Measurements from ENCODE around the gene CFAP299.

The CFAP299 gene

DNA sequence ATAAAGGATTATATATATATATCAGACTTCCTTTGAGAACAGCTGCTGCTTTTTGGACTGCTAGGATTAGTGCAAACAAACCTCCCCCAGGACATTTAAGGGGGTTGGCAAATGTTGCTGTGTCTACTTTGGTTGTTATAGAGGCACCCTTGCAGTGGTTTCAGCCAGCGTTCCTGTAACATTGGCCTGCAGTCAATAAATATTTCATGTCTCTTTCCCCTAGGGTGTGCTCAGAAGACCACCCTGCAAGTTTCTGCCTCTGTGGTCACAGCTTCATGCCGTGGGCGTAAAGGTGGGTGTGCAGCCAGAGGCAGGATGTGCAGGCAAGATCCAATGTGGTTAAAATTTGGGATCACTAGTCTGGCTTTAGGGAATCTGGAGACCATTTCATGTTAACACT lies 40.2 kb upstream of the CFAP299 start:
- H3K36me3 ChIP-seq (ENCODE audit: insufficient read depth, low read length) = no peaks in the 10 kb centered on the region
- no peak overlapping the region for H3K27ac ChIP-seq (ENCODE audit: low read depth, low read length, poor library complexity, severe bottlenecking)
- H2AFZ ChIP-seq (ENCODE audit: low read length) = no peak overlapping the region
- H3F3A ChIP-seq (ENCODE audit: insufficient read depth, low read length) = no peaks in the 10 kb centered on the region
- no peaks in the 10 kb centered on the region for H3K27me3 ChIP-seq (ENCODE audit: insufficient read depth, low read length)
- no peak overlapping the region for H3K9ac ChIP-seq (ENCODE audit: low read length)
- H3K4me2 ChIP-seq (ENCODE audit: low read length) = no peak overlapping the region
- H3K9me3 ChIP-seq (ENCODE audit: low read length) = no peaks in the 10 kb centered on the region
- no peak for TF ChIP-seq EZH2 (IDR thresholded peaks at IDR 0.05; ENCODE audit: borderline replicate concordance, low read length)
- TF ChIP-seq, protein P1, sequence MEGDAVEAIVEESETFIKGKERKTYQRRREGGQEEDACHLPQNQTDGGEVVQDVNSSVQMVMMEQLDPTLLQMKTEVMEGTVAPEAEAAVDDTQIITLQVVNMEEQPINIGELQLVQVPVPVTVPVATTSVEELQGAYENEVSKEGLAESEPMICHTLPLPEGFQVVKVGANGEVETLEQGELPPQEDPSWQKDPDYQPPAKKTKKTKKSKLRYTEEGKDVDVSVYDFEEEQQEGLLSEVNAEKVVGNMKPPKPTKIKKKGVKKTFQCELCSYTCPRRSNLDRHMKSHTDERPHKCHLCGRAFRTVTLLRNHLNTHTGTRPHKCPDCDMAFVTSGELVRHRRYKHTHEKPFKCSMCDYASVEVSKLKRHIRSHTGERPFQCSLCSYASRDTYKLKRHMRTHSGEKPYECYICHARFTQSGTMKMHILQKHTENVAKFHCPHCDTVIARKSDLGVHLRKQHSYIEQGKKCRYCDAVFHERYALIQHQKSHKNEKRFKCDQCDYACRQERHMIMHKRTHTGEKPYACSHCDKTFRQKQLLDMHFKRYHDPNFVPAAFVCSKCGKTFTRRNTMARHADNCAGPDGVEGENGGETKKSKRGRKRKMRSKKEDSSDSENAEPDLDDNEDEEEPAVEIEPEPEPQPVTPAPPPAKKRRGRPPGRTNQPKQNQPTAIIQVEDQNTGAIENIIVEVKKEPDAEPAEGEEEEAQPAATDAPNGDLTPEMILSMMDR (IDR thresholded peaks at IDR 0.05; ENCODE audit: low read length) = no peak
- no peaks in the 10 kb centered on the region for H3K9me2 ChIP-seq (ENCODE audit: low read depth, low read length)
- H3K4me3 ChIP-seq (ENCODE audit: low read depth, low read length, poor library complexity, severe bottlenecking) = no peak overlapping the region
- H4K20me1 ChIP-seq (ENCODE audit: insufficient read depth, low read length) = no peaks in the 10 kb centered on the region
- no peaks in the 10 kb centered on the region for H3K79me2 ChIP-seq (ENCODE audit: insufficient read depth, low read length)
- no peaks in the 10 kb centered on the region for H3K4me1 ChIP-seq (ENCODE audit: insufficient read depth, low read length, severe bottlenecking)

DNA sequence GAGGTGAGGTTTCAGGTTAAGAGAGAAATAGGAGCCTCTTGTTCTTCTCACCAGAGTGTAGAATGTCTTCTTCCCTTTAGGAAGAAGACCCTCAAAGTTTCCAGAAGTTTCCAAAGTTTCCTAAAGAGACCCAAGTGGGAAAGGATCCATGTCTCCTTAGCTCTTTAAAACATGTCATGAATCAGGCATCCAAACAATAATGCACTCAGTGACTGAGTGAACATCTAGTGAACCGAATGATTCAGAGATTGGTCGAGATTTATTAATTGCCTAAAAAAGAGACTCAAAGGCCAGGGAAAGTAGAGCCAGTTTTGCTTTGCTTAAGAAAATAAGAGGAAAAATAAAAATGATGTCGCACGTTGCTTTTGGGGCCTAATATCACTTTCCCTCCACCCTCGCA lies 39.7 kb upstream of the CFAP299 start:
- no peaks in the 10 kb centered on the region for H3F3A ChIP-seq (ENCODE audit: insufficient read depth, low read length)

DNA sequence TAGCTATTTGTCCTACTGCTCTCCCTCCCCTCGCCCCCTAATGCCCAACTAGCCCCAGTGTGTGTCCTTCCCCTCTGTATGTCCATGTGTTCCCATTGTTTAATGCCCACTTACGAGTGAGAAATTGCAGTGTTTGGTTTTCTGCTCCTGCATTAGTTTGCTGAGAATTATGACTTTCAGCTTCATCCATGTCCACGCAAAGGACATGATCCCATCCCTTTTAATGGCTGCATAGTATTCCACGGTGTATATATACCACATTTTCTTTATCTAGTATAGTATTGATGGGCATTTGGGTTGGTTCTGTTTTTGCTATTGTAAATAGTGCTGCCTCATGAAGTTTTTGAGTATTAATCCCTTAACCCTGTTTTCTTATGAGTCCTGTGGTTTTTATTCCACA lies 33.6 kb upstream of the CFAP299 start:
- H3K36me3 ChIP-seq (ENCODE audit: insufficient read depth, low read length) = no peaks in the 10 kb centered on the region
- no peak overlapping the region for H3K4me2 ChIP-seq (ENCODE audit: low read length)
- H3K27me3 ChIP-seq (ENCODE audit: insufficient read depth, low read length) = no peaks in the 10 kb centered on the region
- H2AFZ ChIP-seq (ENCODE audit: low read length) = no peak overlapping the region
- no peaks in the 10 kb centered on the region for H3F3A ChIP-seq (ENCODE audit: insufficient read depth, low read length)
- no peaks in the 10 kb centered on the region for H3K79me2 ChIP-seq (ENCODE audit: insufficient read depth, low read length)
- H3K9me3 ChIP-seq (ENCODE audit: low read length) = no peaks in the 10 kb centered on the region
- no peaks in the 10 kb centered on the region for H4K20me1 ChIP-seq (ENCODE audit: insufficient read depth, low read length)
- H3K9ac ChIP-seq (ENCODE audit: low read length) = no peak overlapping the region
- H3K4me1 ChIP-seq (ENCODE audit: insufficient read depth, low read length, severe bottlenecking) = no peaks in the 10 kb centered on the region
- no peaks in the 10 kb centered on the region for H3K9me2 ChIP-seq (ENCODE audit: low read depth, low read length)
- TF ChIP-seq, protein P1 (IDR thresholded peaks at IDR 0.05; ENCODE audit: low read length) = no peak
- no peak for TF ChIP-seq EZH2 (IDR thresholded peaks at IDR 0.05; ENCODE audit: borderline replicate concordance, low read length)
- H3K27ac ChIP-seq (ENCODE audit: low read depth, low read length, poor library complexity, severe bottlenecking) = no peak overlapping the region
- H3K4me3 ChIP-seq (ENCODE audit: low read depth, low read length, poor library complexity, severe bottlenecking) = no peak overlapping the region

More for the DNA sequence above, 39.7 kb upstream of the CFAP299 start:
- Histone ChIP-seq H3K4me2 (ENCODE audit: low read length) (no peak overlapping the region), H3K27ac (ENCODE audit: low read depth, low read length, poor library complexity, severe bottlenecking) (no peak overlapping the region), H3K79me2 (ENCODE audit: insufficient read depth, low read length) (no peaks in the 10 kb centered on the region), H3K4me3 (ENCODE audit: low read depth, low read length, poor library complexity, severe bottlenecking) (no peak overlapping the region), H3K9me2 (ENCODE audit: low read depth, low read length) (no peaks in the 10 kb centered on the region), H3K9me3 (ENCODE audit: low read length) (no peaks in the 10 kb centered on the region), H3K4me1 (ENCODE audit: insufficient read depth, low read length, severe bottlenecking) (no peaks in the 10 kb centered on the region), H3K27me3 (ENCODE audit: insufficient read depth, low read length) (no peaks in the 10 kb centered on the region), H3K36me3 (ENCODE audit: insufficient read depth, low read length) (no peaks in the 10 kb centered on the region), H4K20me1 (ENCODE audit: insufficient read depth, low read length) (no peaks in the 10 kb centered on the region), H2AFZ (ENCODE audit: low read length) (no peak overlapping the region), H3K9ac (ENCODE audit: low read length) (no peak overlapping the region)
- TF ChIP-seq EZH2 (IDR thresholded peaks at IDR 0.05; ENCODE audit: borderline replicate concordance, low read length) = no peak
- TF ChIP-seq, protein P1 (IDR thresholded peaks at IDR 0.05; ENCODE audit: low read length) = no peak
